Measurements from ENCODE around the gene TNFSF12. TPM values are rescaled to one million over a fixed set of nuclear protein-coding genes. Genes with fewer than 3 reads are reported as not detected.

The TNFSF12 gene
- total RNA-seq, 1 donor from 2014 or later = 14.9 TPM

- DNase-seq (ENCODE audit: low spot score) = no peak
Measured at GRCh38 chr17:7563115-7563869, 14.4 kb downstream of the TNFSF12 start.

- no peak for DNase-seq (ENCODE audit: low spot score)
Measured at GRCh38 chr17:7569571-7569970, 20.7 kb downstream of the TNFSF12 start.

- no peak for DNase-seq (ENCODE audit: low spot score)
Measured at GRCh38 chr17:7570351-7570750, 21.5 kb downstream of the TNFSF12 start.

GRCh38 chr17:7572338-7572587 is 23.4 kb downstream of the TNFSF12 start:
- DNase-seq (ENCODE audit: low spot score) = no peak

- peak; percentile 100 for DNase-seq (ENCODE audit: low spot score)
Measured at GRCh38 chr17:7572588-7573323, 23.9 kb downstream of the TNFSF12 start.

GRCh38 chr17:7573324-7574080 is 24.6 kb downstream of the TNFSF12 start:
- peak; percentile 95 for DNase-seq (ENCODE audit: low spot score)

- no peak for DNase-seq (ENCODE audit: low spot score)
Measured at GRCh38 chr17:7574176-7574953, 25.5 kb downstream of the TNFSF12 start.

- no peak for DNase-seq (ENCODE audit: low spot score)
Measured at GRCh38 chr17:7575481-7575883, 26.6 kb downstream of the TNFSF12 start.

GRCh38 chr17:7575959-7576358 is 27.1 kb downstream of the TNFSF12 start:
- no peak for DNase-seq (ENCODE audit: low spot score)

- no peak for DNase-seq (ENCODE audit: low spot score)
Measured at GRCh38 chr17:7576432-7576937, 27.6 kb downstream of the TNFSF12 start.

GRCh38 chr17:7577327-7578199 is 28.7 kb downstream of the TNFSF12 start:
- DNase-seq (ENCODE audit: low spot score) = no peak

GRCh38 chr17:7579001-7579833 is 30.4 kb downstream of the TNFSF12 start, which contains the start of gene CD68:
CD68 (plus strand) TSS chr17:7579638; CDS start chr17:7579678, 40 bp downstream.
- DNase-seq (ENCODE audit: low spot score) = peak; percentile 84

GRCh38 chr17:7579834-7580603 is 31.2 kb downstream of the TNFSF12 start:
- DNase-seq (ENCODE audit: low spot score) = no peak

- no peak for DNase-seq (ENCODE audit: low spot score)
Measured at GRCh38 chr17:7580604-7581575, 32.0 kb downstream of the TNFSF12 start.

GRCh38 chr17:7582396-7583252 is 33.8 kb downstream of the TNFSF12 start:
- no peak for DNase-seq (ENCODE audit: low spot score)

GRCh38 chr17:7583253-7584109 is 34.6 kb downstream of the TNFSF12 start, which contains the start of gene MPDU1:
MPDU1 (plus strand) TSS chr17:7583852; CDS start chr17:7583863, 11 bp downstream.
- peak; percentile 99 for DNase-seq (ENCODE audit: low spot score)

Data from umbilical cord (tissue), 2 donors.